T-helper 17 cell (primary cell): ENCODE data around the gene PYM1. TPM values are rescaled to one million over a fixed set of nuclear protein-coding genes. Genes with fewer than 3 reads are reported as not detected.

ENCODE experiments used
- ATAC-seq: fragments of 150-1000 bp; cut with Tn5 transposase; 2 replicates; pipeline ENCODE4 v1.10.0; 2021; ENCODE audit warnings: mild to moderate bottlenecking, moderate library complexity
- DNase-seq, 3 donors: peaks; one replicate each; pipeline versions ENCODE4 v3.0.0 to v3.0.0-alpha.2; 2020 to 2021
- H3K9me3 ChIP-seq: one replicate; pipeline ENCODE4 v1.7.0; 2013; ENCODE audit warnings: low read length, mild to moderate bottlenecking; ENCODE audit not compliant: control insufficient read depth, poor library complexity, severe bottlenecking
- H3K27ac Mint-ChIP-seq: one replicate; pipeline ENCODE4 v1.8.0; 2022; ENCODE audit warnings: mild to moderate bottlenecking, moderate library complexity, mixed read lengths
- H3K27me3 Mint-ChIP-seq: one replicate; pipeline ENCODE4 v1.8.0; 2022; ENCODE audit warnings: mixed read lengths
- H3K36me3 Mint-ChIP-seq: one replicate; pipeline ENCODE4 v1.8.0; 2022; ENCODE audit warnings: low read depth, mixed read lengths
- H3K4me1 Mint-ChIP-seq: one replicate; pipeline ENCODE4 v1.8.0; 2022; ENCODE audit warnings: mild to moderate bottlenecking, mixed read lengths
- H3K4me3 Mint-ChIP-seq: one replicate; pipeline ENCODE4 v1.8.0; 2022; ENCODE audit warnings: mild to moderate bottlenecking, moderate library complexity, mixed read lengths
- total RNA-seq, 4 donors: library from RNA in 2 of 4; stranded (reverse) in 2 of 4; gene quantifications; one replicate each; pipeline ENCODE4 v1.2.3 and lab custom pipeline; 2022 to 2026

Gene PYM1
- total RNA-seq, 2 donors from 2014 or later: 21.9 to 23.3 TPM

DNA sequence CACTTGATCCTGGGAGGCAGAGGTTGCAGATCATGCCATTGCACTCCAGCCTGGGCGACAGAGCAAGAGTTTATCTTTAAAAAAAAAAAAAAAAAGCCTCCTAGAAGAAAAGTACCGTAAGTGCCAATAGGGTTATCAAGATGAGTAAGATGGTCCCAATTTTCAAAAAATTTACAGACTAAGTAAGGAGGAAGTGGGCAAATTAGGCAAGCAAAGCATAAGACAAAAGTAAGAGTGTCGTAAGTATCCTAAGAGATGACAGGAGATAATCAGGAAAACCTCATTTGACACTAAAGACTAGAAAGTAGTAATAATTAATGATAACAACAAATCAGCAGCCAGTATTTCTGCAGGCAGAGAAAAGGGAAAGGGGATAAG lies 12.2 kb downstream of the PYM1 start:
- Mint-ChIP-seq H3K27ac (peak overlapping the region; percentile 89), H3K4me1 (peaks cover 23% of the 10 kb centered on the region), H3K4me3 (no peak overlapping the region), H3K36me3 (peaks cover 4% of the 10 kb centered on the region), H3K27me3 (no peaks in the 10 kb centered on the region)
- ATAC-seq: no peak
- H3K9me3 ChIP-seq: no peaks in the 10 kb centered on the region
- DNase-seq: no peak

DNA sequence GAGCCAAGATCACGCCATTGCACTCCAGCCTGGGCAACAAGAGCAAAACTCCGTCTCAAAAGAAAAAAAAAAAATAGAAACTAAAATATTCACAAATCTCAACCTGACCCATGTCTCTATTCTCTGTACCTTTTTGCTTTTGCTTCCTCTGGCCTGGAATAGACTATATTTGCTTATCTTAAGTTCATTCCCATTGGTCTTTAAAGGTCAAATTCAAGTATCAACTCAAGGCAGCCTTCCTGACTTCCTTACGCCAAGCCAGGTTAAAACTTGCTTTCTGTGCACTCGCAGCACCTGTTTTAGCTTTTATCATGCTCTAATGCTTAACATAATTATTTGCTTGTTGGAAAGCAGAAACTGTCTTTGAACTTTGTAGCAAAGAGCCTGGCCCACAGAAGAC lies 14.8 kb downstream of the PYM1 start:
- Mint-ChIP-seq H3K4me1 (peaks cover 30% of the 10 kb centered on the region), H3K4me3 (peak overlapping the region; percentile 2), H3K36me3 (peaks cover 8% of the 10 kb centered on the region), H3K27me3 (no peaks in the 10 kb centered on the region), H3K27ac (peak overlapping the region; percentile 89)
- no peak for ATAC-seq
- H3K9me3 ChIP-seq: no peaks in the 10 kb centered on the region
- DNase-seq: no peak

DNA sequence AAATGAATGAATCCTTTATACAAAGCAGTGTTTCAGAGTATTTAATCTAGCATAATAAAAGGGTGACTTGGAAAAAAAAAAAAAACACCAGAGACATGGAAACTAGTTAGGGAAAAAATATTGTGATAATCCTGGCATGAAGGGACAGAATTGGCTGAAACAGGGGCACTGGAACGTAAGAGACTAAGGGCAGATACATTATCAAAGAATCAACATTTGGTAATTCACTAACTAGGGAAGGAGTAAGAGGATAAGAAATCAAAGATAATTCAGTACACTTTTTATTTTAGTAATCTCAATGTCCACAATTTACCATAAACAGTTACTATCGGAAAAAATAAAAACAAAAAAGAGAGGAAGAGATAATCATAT lies 18.2 kb downstream of the PYM1 start:
- Mint-ChIP-seq H3K4me1 (peaks cover 19% of the 10 kb centered on the region), H3K4me3 (no peak overlapping the region), H3K27me3 (no peaks in the 10 kb centered on the region), H3K27ac (peak overlapping the region; percentile 84), H3K36me3 (peaks cover 6% of the 10 kb centered on the region)
- DNase-seq (no peak), ATAC-seq (no peak)
- no peaks in the 10 kb centered on the region for H3K9me3 ChIP-seq

DNA sequence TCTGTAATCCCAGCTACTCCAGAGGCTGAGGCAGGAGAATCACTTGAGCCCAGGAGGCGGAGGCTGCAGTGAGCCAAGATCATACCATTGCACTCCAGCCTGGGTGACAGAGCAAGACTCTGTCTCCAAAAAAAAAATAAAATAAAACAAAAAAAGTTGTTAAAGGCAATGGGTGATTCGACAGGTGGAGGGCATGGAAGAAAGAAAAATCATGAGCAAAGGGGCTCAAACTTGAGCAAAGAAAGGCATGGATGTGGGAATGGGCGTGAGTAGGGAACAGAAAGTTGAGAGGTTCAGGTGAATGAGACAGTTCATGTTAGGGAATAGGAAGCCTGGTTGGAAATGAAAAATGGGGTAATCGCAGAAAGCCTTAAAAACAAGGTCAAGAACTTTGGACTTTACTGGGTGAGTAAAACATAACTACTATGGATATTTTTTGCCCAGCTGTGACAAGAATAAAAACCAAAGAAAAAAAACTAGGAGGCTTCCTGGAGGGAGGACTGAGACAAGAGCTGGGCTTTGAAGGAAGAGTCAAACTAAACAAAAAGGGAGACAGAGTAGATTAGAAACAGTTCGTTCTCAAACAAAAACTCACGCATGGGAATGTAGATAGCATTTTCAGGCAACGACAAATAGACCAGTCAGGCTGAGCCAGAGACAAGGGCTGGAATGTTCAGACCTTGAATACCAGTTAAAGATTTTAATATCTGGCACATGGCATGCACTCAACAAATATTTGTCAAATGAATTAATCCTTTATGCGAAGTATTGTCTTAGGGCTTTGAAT lies 18.8 kb downstream of the PYM1 start:
- Mint-ChIP-seq H3K36me3 (peaks cover 4% of the 10 kb centered on the region), H3K4me3 (no peak overlapping the region), H3K27me3 (no peaks in the 10 kb centered on the region), H3K27ac (peak overlapping the region; percentile 84), H3K4me1 (peaks cover 14% of the 10 kb centered on the region)
- ATAC-seq: no peak
- DNase-seq: no peak
- H3K9me3 ChIP-seq: no peaks in the 10 kb centered on the region

DNA sequence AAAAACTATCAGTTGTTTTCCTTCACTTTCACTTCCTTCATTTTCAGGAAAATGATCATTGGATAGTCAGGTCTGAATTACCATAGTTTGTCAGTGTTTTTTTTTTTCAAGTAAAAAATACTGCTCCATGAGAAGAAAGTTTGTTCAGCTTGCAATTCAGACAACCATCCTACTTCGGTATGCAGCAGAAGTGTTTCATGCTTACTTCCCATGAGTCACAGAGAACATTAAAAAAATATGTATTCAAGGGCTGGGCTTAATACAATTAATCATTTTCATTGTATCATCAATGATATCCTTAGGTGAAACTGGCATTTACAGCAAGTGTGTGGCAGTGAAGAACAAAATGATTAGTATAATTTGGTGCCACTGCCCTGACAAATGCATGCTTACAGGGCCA lies 21.6 kb downstream of the PYM1 start:
- Mint-ChIP-seq H3K27ac (no peak overlapping the region), H3K4me1 (peaks cover 9% of the 10 kb centered on the region), H3K27me3 (no peaks in the 10 kb centered on the region), H3K4me3 (no peak overlapping the region), H3K36me3 (peaks cover 15% of the 10 kb centered on the region)
- H3K9me3 ChIP-seq: no peaks in the 10 kb centered on the region
- DNase-seq (no peak), ATAC-seq (no peak)

DNA sequence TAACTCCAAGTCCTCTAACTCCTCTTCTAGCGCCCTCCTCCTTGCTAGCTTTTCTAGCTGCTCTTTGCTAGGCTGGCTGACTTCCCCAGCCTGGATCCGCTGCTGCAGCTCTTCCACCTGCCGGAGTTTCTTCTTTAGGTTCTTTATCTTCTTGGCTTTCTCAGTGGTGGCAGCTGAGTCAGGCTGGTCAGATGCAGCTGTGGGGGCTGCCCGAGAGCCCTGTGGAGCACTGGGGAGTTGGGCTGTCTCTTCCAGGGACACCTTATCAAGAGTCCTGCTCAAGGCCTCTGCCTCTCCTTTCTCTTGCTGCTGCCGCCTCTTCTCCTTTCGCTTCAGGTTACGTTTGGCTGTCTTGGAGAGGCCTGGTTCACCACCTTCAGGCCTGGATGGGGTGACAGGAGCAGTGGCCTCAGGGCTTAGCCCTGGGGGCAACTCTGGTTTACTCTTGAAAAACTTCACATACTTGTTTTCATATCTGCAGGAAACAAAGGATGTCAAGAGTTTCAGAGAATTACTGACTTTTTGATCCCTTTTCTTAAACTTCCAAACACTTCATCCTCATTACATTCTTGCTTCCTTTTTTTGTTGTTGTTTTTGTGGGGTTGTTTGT lies 25.7 kb downstream of the PYM1 start:
- Mint-ChIP-seq H3K4me1 (peaks cover 6% of the 10 kb centered on the region), H3K4me3 (no peak overlapping the region), H3K36me3 (peaks cover 10% of the 10 kb centered on the region), H3K27ac (peak overlapping the region; percentile 75), H3K27me3 (no peaks in the 10 kb centered on the region)
- no peaks in the 10 kb centered on the region for H3K9me3 ChIP-seq
- DNase-seq (no peak), ATAC-seq (no peak)

DNA sequence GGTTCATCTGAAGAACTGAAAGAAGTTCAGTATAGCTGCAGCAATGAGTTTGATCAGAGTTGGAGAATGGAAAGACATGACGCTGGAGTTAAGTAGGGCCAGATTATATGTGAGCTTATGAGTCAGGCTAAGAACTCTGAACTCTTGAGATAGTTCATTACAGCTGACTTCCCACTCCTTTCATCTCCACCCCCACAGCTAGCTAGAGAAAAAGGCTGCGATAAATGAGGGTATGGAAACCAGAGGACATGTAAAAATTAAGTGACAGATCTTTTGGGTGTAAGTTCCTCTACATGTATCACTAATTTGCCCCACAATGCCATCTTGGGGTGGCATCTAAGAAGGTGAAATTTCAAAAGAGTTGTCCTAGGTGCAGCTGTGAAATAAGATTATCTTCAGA lies 28.6 kb downstream of the PYM1 start:
- peaks cover 10% of the 10 kb centered on the region for H3K36me3 Mint-ChIP-seq

DNA sequence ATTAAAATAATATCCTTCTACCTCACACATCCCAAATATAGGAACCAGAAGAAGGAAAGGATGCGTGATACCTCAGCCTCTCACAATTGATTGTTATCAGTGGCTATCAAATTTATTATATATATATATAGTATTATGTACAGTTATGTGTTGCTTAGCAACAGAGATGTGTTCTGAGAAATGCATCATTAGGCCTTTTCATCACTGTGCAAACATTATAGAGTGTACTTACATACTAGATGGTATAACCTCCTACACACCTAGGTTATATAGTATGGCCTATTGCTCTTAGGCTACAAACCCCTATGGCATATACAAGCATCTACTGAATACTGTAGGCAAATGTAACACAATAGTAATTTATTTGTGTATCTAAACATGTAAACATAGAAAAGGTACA lies 34.0 kb downstream of the PYM1 start:
- Mint-ChIP-seq H3K36me3 (peaks cover 2% of the 10 kb centered on the region), H3K4me3 (no peak overlapping the region), H3K27ac (no peak overlapping the region), H3K27me3 (no peaks in the 10 kb centered on the region), H3K4me1 (peaks cover 3% of the 10 kb centered on the region)
- no peaks in the 10 kb centered on the region for H3K9me3 ChIP-seq
- DNase-seq (no peak), ATAC-seq (no peak)

More for the DNA sequence above, 28.6 kb downstream of the PYM1 start:
- peaks cover 6% of the 10 kb centered on the region for H3K4me1 Mint-ChIP-seq
- DNase-seq (no peak), ATAC-seq (no peak)
- peak overlapping the region; percentile 74 for H3K27ac Mint-ChIP-seq
- no peaks in the 10 kb centered on the region for H3K27me3 Mint-ChIP-seq
- no peaks in the 10 kb centered on the region for H3K9me3 ChIP-seq
- H3K4me3 Mint-ChIP-seq: no peak overlapping the region

DNA sequence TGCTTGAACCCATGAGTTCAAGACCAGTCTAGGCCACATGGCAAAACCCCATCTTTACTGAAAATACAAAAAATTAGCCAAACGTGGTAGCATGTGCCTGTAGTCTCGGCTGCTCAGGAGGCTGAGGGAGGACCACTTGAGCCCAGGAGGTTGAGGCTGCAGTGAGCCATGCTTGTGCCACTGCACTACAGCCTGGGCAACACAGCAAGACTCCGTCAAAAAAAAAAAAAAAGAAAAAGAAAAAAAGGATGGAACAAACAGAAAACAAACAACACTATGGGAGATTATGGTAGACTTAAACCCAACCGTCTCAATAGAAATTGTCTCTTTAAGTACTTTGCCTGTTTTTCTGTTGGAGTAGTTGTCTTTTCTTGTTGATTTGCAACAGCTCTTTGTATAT lies 36.4 kb downstream of the PYM1 start:
- no peak for DNase-seq
- H3K4me1 Mint-ChIP-seq: peaks cover 4% of the 10 kb centered on the region
- H3K9me3 ChIP-seq: no peaks in the 10 kb centered on the region
- ATAC-seq: no peak
- H3K4me3 Mint-ChIP-seq: no peak overlapping the region
- H3K36me3 Mint-ChIP-seq: peaks cover 2% of the 10 kb centered on the region
- H3K27ac Mint-ChIP-seq: no peak overlapping the region
- no peaks in the 10 kb centered on the region for H3K27me3 Mint-ChIP-seq

DNA sequence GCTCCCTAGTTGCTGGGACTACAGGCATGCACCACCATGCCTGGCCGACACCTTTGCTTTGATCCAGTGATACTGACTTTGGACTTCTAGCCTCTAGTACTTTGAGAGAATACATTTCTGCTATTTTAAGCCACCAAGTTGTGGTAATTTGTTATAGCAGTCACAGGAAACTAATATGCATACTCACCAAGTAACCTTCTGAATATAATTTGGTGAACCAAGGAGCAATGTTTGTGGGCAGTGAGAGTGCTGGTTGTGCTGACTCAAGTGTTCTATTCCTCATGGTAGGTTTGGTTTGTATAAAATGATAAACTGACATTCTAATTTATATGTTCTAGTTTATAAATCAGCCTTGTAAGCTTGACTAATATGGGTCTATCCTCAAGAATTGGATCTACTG lies 42.6 kb downstream of the PYM1 start:
- no peak for DNase-seq
- peaks cover 4% of the 10 kb centered on the region for H3K4me1 Mint-ChIP-seq
- no peaks in the 10 kb centered on the region for H3K27me3 Mint-ChIP-seq
- no peaks in the 10 kb centered on the region for H3K9me3 ChIP-seq
- H3K36me3 Mint-ChIP-seq: peaks cover 2% of the 10 kb centered on the region
- H3K4me3 Mint-ChIP-seq: no peak overlapping the region
- no peak overlapping the region for H3K27ac Mint-ChIP-seq
- no peak for ATAC-seq

DNA sequence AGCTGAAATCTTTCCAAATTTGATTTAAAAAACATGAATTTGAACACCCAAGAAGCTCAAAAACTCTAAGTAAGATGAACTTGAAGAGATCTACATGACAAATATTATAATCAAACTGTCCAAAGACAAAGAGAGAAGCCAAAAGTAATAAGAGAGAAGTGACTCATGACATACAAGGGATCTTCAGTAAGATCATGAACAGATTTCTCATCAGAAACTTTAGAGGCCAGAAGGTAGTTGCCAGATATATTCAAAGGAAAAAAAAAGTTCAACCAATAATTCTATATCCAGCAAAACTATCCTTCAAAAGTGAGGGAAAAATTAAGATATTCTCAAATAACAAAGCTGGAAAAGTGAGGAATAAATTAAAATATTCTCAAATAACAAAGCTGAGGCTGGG lies 49.9 kb downstream of the PYM1 start:
- no peak overlapping the region for H3K4me3 Mint-ChIP-seq
- H3K4me1 Mint-ChIP-seq: no peaks in the 10 kb centered on the region
- no peaks in the 10 kb centered on the region for H3K36me3 Mint-ChIP-seq
- no peaks in the 10 kb centered on the region for H3K27me3 Mint-ChIP-seq
- H3K27ac Mint-ChIP-seq: no peak overlapping the region
- no peaks in the 10 kb centered on the region for H3K9me3 ChIP-seq
- ATAC-seq (no peak), DNase-seq (no peak)

DNA sequence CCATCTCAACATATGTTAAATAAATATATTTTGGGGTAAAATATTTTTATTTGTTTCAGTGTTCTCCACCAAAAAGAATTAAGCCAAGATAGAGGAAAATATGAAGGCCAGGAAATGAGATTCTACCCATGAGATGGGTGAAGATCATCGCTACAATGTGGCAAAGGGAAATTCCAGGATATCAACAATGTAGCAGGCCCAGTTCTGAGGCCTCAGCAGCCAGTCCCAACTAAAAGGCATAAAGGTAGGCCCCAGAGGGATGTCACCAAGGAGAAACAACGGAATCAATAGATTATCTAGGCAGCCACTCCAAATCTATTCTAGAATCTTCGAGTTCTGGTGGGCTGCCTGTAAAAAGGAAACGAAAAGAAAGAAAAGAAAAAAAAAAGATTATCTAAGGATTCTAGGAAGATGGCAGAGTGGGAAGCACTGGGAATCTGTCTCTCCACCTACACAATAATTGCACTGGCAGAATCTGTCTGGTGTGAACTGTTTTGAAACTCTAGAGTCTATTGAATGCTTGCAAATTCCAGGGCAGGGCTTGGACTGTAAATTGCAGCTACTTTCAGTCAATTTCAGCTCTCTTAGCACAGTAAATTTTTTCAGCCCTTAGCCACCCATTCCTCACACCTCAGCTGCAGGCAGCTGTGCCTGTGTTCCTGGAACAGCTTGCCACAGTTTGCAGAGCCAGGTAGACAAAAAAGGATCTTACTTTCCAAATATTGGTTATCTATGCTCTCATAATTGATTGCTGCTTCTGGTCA lies 51.8 kb downstream of the PYM1 start:
- no peak overlapping the region for H3K4me3 Mint-ChIP-seq
- H3K4me1 Mint-ChIP-seq: no peaks in the 10 kb centered on the region
- no peaks in the 10 kb centered on the region for H3K36me3 Mint-ChIP-seq
- no peak overlapping the region for H3K27ac Mint-ChIP-seq
- H3K9me3 ChIP-seq: no peaks in the 10 kb centered on the region
- no peaks in the 10 kb centered on the region for H3K27me3 Mint-ChIP-seq
- no peak for ATAC-seq
- DNase-seq: no peak

DNA sequence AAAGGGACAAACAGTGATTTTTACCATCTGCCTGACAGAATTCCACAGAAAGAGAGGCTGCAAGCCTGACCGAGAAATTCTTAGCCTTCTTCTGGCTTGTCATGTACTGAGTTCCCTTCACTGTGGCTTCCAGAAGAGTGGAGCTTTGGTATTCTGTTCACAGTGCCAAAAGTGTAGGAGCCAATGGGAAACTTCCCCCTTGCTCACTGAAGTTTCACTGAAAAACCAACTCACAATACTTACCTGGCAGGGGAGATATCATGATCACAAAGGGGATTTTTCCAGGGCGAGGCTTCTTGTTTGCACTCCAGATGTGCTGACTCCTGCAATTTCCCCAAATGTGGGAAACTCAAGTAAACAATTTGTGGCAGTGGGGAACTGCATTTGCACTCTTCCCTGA lies 53.3 kb downstream of the PYM1 start:
- H3K4me3 Mint-ChIP-seq: no peak overlapping the region
- ATAC-seq: no peak
- no peaks in the 10 kb centered on the region for H3K36me3 Mint-ChIP-seq
- no peaks in the 10 kb centered on the region for H3K27me3 Mint-ChIP-seq
- no peak for DNase-seq
- no peaks in the 10 kb centered on the region for H3K9me3 ChIP-seq
- no peak overlapping the region for H3K27ac Mint-ChIP-seq
- H3K4me1 Mint-ChIP-seq: no peaks in the 10 kb centered on the region
